Measurements from ENCODE around the gene CCDC141. TPM values are rescaled to one million over a fixed set of nuclear protein-coding genes. Genes with fewer than 3 reads are reported as not detected.
"Not testable (repeated sequence)": the region's sequence is repeated elsewhere in the genome, so short reads cannot be mapped to it uniquely, and the experiment has no call there.

Gene CCDC141
- total RNA-seq, 2 donors from 2014 or later = 0.42 to 1.0 TPM

DNA sequence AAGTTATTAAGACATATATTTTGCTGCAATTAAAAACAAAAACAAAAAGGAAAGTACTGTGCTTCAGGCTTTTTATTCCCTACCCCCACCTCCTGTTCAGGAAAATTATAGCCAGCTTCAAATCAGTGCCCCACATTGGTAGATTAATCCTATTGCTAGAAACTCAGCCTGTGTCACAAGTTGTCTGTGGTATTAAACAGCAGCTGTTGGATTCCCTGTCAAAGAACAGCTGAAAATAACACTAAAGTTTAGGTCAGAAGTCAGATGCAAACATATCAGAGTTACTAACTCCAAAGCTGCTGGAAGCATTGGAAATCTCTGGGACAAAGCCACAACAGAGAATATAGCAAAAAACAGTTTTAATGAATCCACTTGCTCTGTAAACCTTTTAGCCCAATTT, 818 bp upstream of the CCDC141 start:
- H3K36me3 ChIP-seq = no peaks in the 10 kb centered on the region
- TF ChIP-seq, protein P1, sequence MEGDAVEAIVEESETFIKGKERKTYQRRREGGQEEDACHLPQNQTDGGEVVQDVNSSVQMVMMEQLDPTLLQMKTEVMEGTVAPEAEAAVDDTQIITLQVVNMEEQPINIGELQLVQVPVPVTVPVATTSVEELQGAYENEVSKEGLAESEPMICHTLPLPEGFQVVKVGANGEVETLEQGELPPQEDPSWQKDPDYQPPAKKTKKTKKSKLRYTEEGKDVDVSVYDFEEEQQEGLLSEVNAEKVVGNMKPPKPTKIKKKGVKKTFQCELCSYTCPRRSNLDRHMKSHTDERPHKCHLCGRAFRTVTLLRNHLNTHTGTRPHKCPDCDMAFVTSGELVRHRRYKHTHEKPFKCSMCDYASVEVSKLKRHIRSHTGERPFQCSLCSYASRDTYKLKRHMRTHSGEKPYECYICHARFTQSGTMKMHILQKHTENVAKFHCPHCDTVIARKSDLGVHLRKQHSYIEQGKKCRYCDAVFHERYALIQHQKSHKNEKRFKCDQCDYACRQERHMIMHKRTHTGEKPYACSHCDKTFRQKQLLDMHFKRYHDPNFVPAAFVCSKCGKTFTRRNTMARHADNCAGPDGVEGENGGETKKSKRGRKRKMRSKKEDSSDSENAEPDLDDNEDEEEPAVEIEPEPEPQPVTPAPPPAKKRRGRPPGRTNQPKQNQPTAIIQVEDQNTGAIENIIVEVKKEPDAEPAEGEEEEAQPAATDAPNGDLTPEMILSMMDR (IDR thresholded peaks at IDR 0.05) = no peak
- H3K27me3 ChIP-seq = no peaks in the 10 kb centered on the region
- DNase-seq = no peak
- H3K27ac ChIP-seq = no peak overlapping the region
- H3K9ac ChIP-seq (ENCODE audit: low read depth in 2 of 2, low read length in 2 of 2) = no peak overlapping the region
- intact Hi-C loops (cut with DNase I) = no loop called here
- H3K4me1 ChIP-seq = no peaks in the 10 kb centered on the region
- H3K4me3 ChIP-seq = no peak overlapping the region
- no peaks in the 10 kb centered on the region for H3K9me3 ChIP-seq

DNA sequence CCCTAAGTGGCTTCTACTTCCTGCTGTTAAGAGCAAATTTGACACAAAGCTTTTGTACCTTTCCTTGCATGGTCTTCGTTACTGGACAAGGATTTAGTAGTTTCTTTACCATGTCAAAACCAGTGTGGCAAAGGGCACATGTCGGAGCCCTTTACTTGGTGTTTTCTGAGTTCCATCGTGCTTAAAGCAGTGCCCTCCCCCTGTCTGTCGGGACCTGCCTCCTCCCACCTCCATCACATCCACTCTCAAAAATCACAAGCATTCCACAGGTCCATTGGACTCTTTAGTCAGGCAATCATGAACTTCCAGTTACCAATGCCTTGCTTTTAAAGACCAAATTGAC, 763 bp downstream of the CCDC141 start:
- TF ChIP-seq, protein P1 (IDR thresholded peaks at IDR 0.05) = no peak
- H3K9ac ChIP-seq (ENCODE audit: low read depth in 2 of 2, low read length in 2 of 2) = no peak overlapping the region
- H3K27ac ChIP-seq = no peak overlapping the region
- H3K36me3 ChIP-seq = no peaks in the 10 kb centered on the region
- no peaks in the 10 kb centered on the region for H3K27me3 ChIP-seq
- no peak for DNase-seq
- H3K9me3 ChIP-seq = no peaks in the 10 kb centered on the region
- no peak overlapping the region for H3K4me3 ChIP-seq
- intact Hi-C loops (cut with DNase I) = no loop called here
- H3K4me1 ChIP-seq = no peaks in the 10 kb centered on the region

DNA sequence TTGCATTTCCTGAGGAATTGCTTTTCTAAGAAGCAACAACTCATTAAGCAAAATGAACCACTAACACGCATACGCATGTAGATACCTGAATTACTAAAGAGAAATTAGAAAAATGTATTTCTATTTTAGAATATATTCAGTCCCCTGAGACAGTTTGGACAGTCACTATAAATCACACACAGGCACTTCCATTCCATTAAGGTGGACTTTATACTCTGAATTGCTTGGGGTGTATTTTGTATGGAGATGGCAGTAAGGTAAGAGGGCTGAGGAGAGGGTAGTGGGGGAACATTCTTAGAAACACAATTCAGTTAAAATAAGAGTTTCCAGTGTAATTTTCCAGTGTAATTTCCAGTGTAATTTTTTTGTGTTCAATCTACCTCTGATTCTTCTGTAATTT, 1.8 kb downstream of the CCDC141 start:
- no peak overlapping the region for H3K27ac ChIP-seq
- no peak for DNase-seq
- H3K4me1 ChIP-seq = no peaks in the 10 kb centered on the region
- no peak overlapping the region for H3K9ac ChIP-seq (ENCODE audit: low read depth in 2 of 2, low read length in 2 of 2)
- TF ChIP-seq, protein P1 (IDR thresholded peaks at IDR 0.05) = no peak
- intact Hi-C loops (cut with DNase I) = no loop called here
- H3K36me3 ChIP-seq = no peaks in the 10 kb centered on the region
- no peak overlapping the region for H3K4me3 ChIP-seq
- H3K27me3 ChIP-seq = no peaks in the 10 kb centered on the region
- no peaks in the 10 kb centered on the region for H3K9me3 ChIP-seq

DNA sequence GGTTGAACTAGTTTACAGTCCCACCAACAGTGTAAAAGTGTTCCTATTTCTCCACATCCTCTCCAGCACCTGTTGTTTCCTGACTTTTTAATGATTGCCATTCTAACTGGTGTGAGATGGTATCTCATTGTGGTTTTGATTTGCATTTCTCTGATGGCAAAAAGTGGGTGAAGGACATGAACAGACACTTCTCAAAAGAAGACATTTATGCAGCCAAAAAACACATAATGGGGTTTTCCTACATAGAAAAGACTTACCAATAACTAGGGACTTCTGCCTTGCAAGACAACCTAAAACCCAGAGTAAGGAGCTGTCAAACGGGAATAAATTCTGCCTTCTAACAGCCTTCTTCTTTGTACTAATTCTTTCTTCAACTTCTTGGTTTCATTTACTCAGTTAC, 4.3 kb downstream of the CCDC141 start:
- not testable (repeated sequence) for H3K9me3 ChIP-seq, H3K4me3 ChIP-seq

DNA sequence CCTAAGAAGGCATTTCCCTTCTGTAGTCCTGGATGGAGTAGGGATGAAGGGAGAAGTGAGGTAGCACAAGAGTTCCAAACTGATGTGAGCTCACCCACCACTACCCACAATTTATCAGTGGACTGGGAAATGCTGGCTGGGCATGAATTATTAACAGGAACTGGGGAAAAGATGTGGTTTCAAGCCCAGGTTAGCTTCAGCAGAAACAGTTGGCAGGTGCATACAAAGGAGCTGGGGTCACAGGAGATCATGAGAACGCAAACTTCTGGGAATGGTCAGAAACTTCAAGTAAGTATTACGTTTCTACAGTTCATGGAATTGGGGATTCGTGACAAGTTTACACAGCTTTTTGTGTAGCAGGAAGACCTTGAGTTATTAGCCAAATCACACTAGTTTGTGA, 5.4 kb downstream of the CCDC141 start:
- intact Hi-C loops (cut with DNase I) = no loop called here
- H3K9ac ChIP-seq (ENCODE audit: low read depth in 2 of 2, low read length in 2 of 2) = no peak overlapping the region
- no peaks in the 10 kb centered on the region for H3K27me3 ChIP-seq
- H3K9me3 ChIP-seq = no peaks in the 10 kb centered on the region
- TF ChIP-seq, protein P1 (IDR thresholded peaks at IDR 0.05) = no peak
- no peak overlapping the region for H3K27ac ChIP-seq
- H3K4me3 ChIP-seq = no peak overlapping the region
- no peaks in the 10 kb centered on the region for H3K4me1 ChIP-seq
- H3K36me3 ChIP-seq = no peaks in the 10 kb centered on the region
- DNase-seq = no peak

More for the DNA sequence above, 4.3 kb downstream of the CCDC141 start:
- H3K36me3 ChIP-seq; H3K9ac ChIP-seq (ENCODE audit: low read depth in 2 of 2, low read length in 2 of 2); DNase-seq; H3K27me3 ChIP-seq; H3K4me1 ChIP-seq; intact Hi-C loops (cut with DNase I); H3K27ac ChIP-seq: not testable (repeated sequence)

DNA sequence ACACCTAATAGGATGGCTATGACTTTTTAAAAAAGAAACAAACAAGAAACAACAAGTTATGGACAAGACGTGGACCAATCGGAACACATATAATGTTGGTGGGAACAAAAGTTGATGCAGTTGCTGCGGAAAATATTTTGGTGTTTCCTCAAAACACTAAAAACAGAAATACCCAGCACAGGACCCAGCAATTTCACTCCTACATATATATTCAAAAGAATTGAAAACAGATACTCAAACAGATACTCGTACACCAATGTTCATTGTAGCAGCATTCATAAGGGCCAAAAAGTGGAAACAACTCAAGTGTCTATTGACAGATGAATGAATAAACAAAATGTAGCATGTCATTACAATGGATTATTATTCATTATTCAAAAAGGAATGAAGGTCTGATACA, 12.1 kb downstream of the CCDC141 start:
- no peak overlapping the region for H3K27ac ChIP-seq
- no peaks in the 10 kb centered on the region for H3K4me1 ChIP-seq
- no peaks in the 10 kb centered on the region for H3K27me3 ChIP-seq
- H3K4me3 ChIP-seq = no peak overlapping the region
- H3K9ac ChIP-seq (ENCODE audit: low read depth in 2 of 2, low read length in 2 of 2) = no peak overlapping the region
- TF ChIP-seq, protein P1 (IDR thresholded peaks at IDR 0.05) = no peak
- H3K9me3 ChIP-seq = no peaks in the 10 kb centered on the region
- DNase-seq = no peak
- no peaks in the 10 kb centered on the region for H3K36me3 ChIP-seq
- intact Hi-C loops (cut with DNase I) = no loop called here
